PC-9 (cell line): ENCODE data around the gene TP53I3. TPM values are rescaled to one million over a fixed set of nuclear protein-coding genes. Genes with fewer than 3 reads are reported as not detected.

Source experiments
- BruUV-seq: library from RNA; stranded (reverse); fragments of 400-500 nt; replicated peaks from 2 replicates; lab custom pipeline; 2021; lab: Mats Ljungman, UMichigan
- CTCF ChIA-PET: fragments of 300-600 bp; sonication (Branson Sonifier 250); formaldehyde crosslinking; loops from one replicate; lab custom pipeline; 2022; ENCODE audit warnings: antibody characterized with exemption; lab: Charles Lee
- POLR2A ChIA-PET: fragments of 300-600 bp; sonication (Branson Sonifier 250); formaldehyde crosslinking; loops from one replicate; lab custom pipeline; 2022; ENCODE audit warnings: antibody characterized with exemption; ENCODE audit not compliant: unreplicated experiment; lab: Charles Lee
- DNase-seq, 2 experiments: peaks; one replicate each; pipeline versions ENCODE4 v3.0.0 to v3.0.0-alpha.2; 2015 to 2022; ENCODE audit warnings: mixed read lengths in 1 of 2
- H2AFZ ChIP-seq: fragments of 200-600 bp; sonication (generic); 2 replicates; pipeline ENCODE4 v1.8.1; 2017; ENCODE audit warnings: antibody characterized with exemption
- H3F3A ChIP-seq: fragments of 200-600 bp; sonication (generic); 2 replicates; pipeline ENCODE4 v1.8.1; 2017; ENCODE audit warnings: antibody characterized with exemption, mild to moderate bottlenecking, low read depth; ENCODE audit not compliant: insufficient read depth
- H3K27ac ChIP-seq: fragments of 200-600 bp; sonication (generic); 2 replicates; pipeline ENCODE4 v1.6.1; 2016; ENCODE audit warnings: mixed run types
- H3K27me3 ChIP-seq: fragments of 200-600 bp; sonication (generic); 2 replicates; pipeline ENCODE4 v1.6.1; 2016; ENCODE audit warnings: low read depth, mixed run types; ENCODE audit not compliant: insufficient read depth
- H3K36me3 ChIP-seq: fragments of 200-600 bp; sonication (generic); 2 replicates; pipeline ENCODE4 v1.6.1; 2016; ENCODE audit warnings: low read depth, mixed run types
- H3K4me1 ChIP-seq: fragments of 200-600 bp; sonication (generic); replicated peaks from 2 replicates; pipeline ENCODE4 v1.6.1; 2016; ENCODE audit warnings: mixed run types; ENCODE audit not compliant: insufficient read depth
- H3K4me2 ChIP-seq: fragments of 200-600 bp; sonication (generic); 2 replicates; pipeline ENCODE4 v1.6.1; 2017; ENCODE audit warnings: mixed run types
- H3K4me3 ChIP-seq: fragments of 200-600 bp; sonication (generic); 2 replicates; pipeline ENCODE4 v1.6.1; 2016; ENCODE audit warnings: mixed run types
- H3K79me2 ChIP-seq: fragments of 200-600 bp; sonication (generic); 2 replicates; pipeline ENCODE4 v1.6.1; 2017; ENCODE audit warnings: low read depth, mixed run types
- H3K9me2 ChIP-seq: fragments of 200-600 bp; sonication (generic); 2 replicates; pipeline ENCODE4 v1.8.1; 2017; ENCODE audit warnings: mild to moderate bottlenecking; ENCODE audit not compliant: insufficient read depth
- H3K9me3 ChIP-seq: fragments of 200-600 bp; sonication (generic); 2 replicates; pipeline ENCODE4 v1.8.1; 2016; ENCODE audit warnings: low read depth; ENCODE audit not compliant: insufficient read depth
- H4K20me1 ChIP-seq: fragments of 200-600 bp; sonication (generic); 2 replicates; pipeline ENCODE4 v1.8.1; 2017; ENCODE audit not compliant: insufficient read depth
- EZH2 ChIP-seq: fragments of 200-600 bp; sonication (generic); IDR thresholded peaks from 2 replicates; pipeline ENCODE4 v1.8.0; 2017; ENCODE audit warnings: antibody characterized with exemption, low read depth
- intact Hi-C: fragments of 100-400 bp; cut with micrococcal nuclease; formaldehyde crosslinking; loops from one replicate; pipeline ENCODE4 v1.10.0; 2022; ENCODE audit not compliant: unreplicated experiment
- total RNA-seq: library from RNA; stranded (reverse); gene quantifications from 2 replicates; pipeline ENCODE4 v1.2.3, GENCODE V29; 2021
- TF ChIP-seq, protein P1 (sequence below): fragments of 200-600 bp; sonication (generic); conservative IDR thresholded peaks from 2 replicates; pipeline ENCODE4 v1.6.1; 2017; ENCODE audit warnings: mixed run types, antibody characterized with exemption, mild to moderate bottlenecking, moderate library complexity

The TP53I3 gene
- total RNA-seq, 1 experiment from 2014 or later: 22.9 TPM

DNA sequence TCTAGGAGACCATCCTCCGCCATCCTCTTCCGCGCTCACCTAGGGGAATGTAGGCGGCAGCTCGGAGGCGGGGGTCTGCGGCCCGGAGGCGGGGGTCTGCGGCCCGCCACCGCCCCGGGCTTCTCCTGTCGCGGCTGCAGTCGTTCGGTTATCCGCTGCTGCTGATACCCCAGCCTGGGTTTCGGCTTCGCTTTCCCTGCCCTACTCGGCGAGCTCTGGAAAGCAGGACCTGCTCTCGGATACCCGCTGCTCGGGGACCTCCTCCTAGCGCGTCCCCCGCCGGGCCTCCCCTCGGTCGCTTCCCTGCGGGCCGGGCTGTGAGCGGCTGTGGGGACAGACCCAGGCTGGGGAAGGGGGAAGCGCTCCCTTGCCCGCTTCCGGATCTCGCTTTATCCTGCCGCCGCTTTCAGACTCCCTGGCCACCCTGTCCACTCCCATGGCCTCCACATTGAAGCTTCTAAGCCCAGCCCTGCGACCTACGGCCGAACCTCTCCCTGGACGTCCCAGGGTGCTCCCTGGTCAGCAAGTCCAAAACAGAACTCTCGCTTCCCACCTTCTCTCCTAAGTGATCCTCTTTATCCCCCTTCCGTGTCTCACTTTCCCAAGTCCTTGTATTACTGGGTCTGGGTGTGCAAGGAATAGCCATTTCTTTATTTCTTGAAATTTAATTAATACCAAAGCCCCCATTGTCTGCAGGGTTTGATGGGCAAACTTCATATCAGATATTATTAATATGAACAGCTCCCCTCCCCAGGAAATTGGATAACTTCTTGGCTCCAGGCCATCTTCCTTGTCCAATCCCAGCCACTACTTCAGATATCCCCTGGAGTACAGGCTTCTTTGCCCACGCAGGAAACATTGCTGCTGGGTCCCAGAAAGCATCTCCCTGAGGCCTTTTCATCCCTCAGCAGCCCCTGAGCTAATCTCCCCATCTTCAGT is 34.3 kb downstream of the TP53I3 start:
- intact Hi-C loops: no loop called here
- Histone ChIP-seq H4K20me1 (no peaks in the 10 kb centered on the region), H3F3A (peaks cover 21% of the 10 kb centered on the region; the same call in 1 of the 2 replicates), H3K36me3 (no peaks in the 10 kb centered on the region), H3K9me3 (no peaks in the 10 kb centered on the region), H2AFZ (0 out of 2 replicates have a peak overlapping the region, but pooled peaks have one; percentile 58), H3K9me2 (no peaks in the 10 kb centered on the region), H3K4me3 (peak overlapping the region; percentile 53; the same call in 1 of the 2 replicates), H3K27me3 (peaks cover 10% of the 10 kb centered on the region; the same call in 1 of the 2 replicates), H3K27ac (no peak overlapping the region), H3K79me2 (peaks cover 10% of the 10 kb centered on the region; the same call in 1 of the 2 replicates), H3K4me1 (peaks cover 17% of the 10 kb centered on the region; the same call in 1 of the 2 replicates), H3K4me2 (peak overlapping the region; percentile 74)
- ChIA-PET CTCF (interaction anchor here (0.6 kb wide), 1 partner anchor 27 kb away, joined by 5 read pairs; no protein-coding TSS in a partner anchor), POLR2A (interaction anchor here (0.6 kb wide), 1 partner anchor 25 kb away, joined by 4 read pairs; no protein-coding TSS in a partner anchor)
- BruUV-seq: TSS peak; percentile 40
- DNase-seq: no peak
- TF ChIP-seq, protein P1, sequence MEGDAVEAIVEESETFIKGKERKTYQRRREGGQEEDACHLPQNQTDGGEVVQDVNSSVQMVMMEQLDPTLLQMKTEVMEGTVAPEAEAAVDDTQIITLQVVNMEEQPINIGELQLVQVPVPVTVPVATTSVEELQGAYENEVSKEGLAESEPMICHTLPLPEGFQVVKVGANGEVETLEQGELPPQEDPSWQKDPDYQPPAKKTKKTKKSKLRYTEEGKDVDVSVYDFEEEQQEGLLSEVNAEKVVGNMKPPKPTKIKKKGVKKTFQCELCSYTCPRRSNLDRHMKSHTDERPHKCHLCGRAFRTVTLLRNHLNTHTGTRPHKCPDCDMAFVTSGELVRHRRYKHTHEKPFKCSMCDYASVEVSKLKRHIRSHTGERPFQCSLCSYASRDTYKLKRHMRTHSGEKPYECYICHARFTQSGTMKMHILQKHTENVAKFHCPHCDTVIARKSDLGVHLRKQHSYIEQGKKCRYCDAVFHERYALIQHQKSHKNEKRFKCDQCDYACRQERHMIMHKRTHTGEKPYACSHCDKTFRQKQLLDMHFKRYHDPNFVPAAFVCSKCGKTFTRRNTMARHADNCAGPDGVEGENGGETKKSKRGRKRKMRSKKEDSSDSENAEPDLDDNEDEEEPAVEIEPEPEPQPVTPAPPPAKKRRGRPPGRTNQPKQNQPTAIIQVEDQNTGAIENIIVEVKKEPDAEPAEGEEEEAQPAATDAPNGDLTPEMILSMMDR: no peak
- TF ChIP-seq EZH2: no peak

DNA sequence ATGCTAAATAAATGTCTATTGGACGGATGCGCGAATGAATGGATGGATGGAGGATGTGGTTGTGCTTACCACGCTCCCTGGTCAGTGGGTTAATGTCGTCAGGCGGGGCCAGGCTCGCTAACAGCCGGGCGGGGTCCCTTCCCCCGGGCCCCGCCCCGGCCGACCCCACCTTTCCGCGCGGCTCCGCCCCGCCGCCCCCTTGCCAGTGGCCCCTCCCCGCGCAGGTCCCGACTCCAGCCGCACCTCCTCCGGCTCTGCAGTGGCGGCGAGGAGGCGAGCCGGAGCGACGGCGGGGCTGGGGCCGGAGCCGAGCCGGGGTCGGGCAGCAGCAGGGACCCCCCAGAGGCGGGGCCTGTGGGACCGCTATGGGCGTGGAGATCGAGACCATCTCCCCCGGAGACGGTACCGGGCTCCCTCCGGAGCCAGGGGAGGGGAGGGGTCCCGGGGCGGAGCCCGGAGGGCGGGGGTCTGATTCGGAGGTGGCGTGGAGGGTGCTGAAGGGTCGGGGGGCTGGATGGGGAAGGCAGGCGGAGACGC is 35.1 kb downstream of the TP53I3 start, which contains the start of gene FKBP1B:
Gene FKBP1B, plus strand, starts transcription at position 257 of the 537 bp plus-strand sequence. Its CDS starts 109 bp downstream, at position 366.
- Histone ChIP-seq H3K4me3 (peak within 1 kb of the TSS; percentile 53; the same call in 1 of the 2 replicates), H3K4me2 (peak within 1 kb of the TSS; percentile 74), H3K9me3 (no peaks in the 10 kb centered on the region), H4K20me1 (no peaks in the 10 kb centered on the region), H3K27ac (no peak within 1 kb of the TSS), H3F3A (peaks cover 27% of the 10 kb centered on the region), H2AFZ (peak within 1 kb of the TSS; percentile 58; the same call in 1 of the 2 replicates), H3K4me1 (peaks cover 17% of the 10 kb centered on the region; the same call in 1 of the 2 replicates), H3K9me2 (no peaks in the 10 kb centered on the region), H3K79me2 (peaks cover 13% of the 10 kb centered on the region; the same call in 1 of the 2 replicates), H3K36me3 (no peaks in the 10 kb centered on the region), H3K27me3 (peaks cover 10% of the 10 kb centered on the region; the same call in 1 of the 2 replicates)
- no TSS peak for BruUV-seq
- ChIA-PET POLR2A (no interaction called here), CTCF (no interaction called here)
- peak in 1 of 2 experiments; percentile 63 for DNase-seq
- TF ChIP-seq, protein P1: no peak
- TF ChIP-seq EZH2: no peak
- intact Hi-C loops: no loop called here
